Epithelial cell of proximal tubule (primary cell): ENCODE results near the gene PDCD2L. TPM values are rescaled to one million over a fixed set of nuclear protein-coding genes. Genes with fewer than 3 reads are reported as not detected.

Experiments used
- DNase-seq: peaks from one replicate; pipeline ENCODE4 v3.0.0-alpha.2; 2011; ENCODE audit warnings: low read depth
- H3K4me3 ChIP-seq: 2 replicates; pipeline ENCODE4 v1.5.1; 2011; ENCODE audit warnings: low read depth, mild to moderate bottlenecking, low read length
- total RNA-seq: library from RNA; depleted of rRNA; stranded (reverse); fragments of >200 nt; gene quantifications from 2 replicates; pipeline ENCODE4 v1.2.3, GENCODE V29; 2015
- TF ChIP-seq, protein P1 (sequence below): conservative IDR thresholded peaks from 2 replicates; pipeline ENCODE4 v1.5.1; 2012; ENCODE audit warnings: low read depth, mild to moderate bottlenecking, low read length

Gene PDCD2L
- total RNA-seq, 1 donor from 2014 or later = 16.4 TPM

DNA sequence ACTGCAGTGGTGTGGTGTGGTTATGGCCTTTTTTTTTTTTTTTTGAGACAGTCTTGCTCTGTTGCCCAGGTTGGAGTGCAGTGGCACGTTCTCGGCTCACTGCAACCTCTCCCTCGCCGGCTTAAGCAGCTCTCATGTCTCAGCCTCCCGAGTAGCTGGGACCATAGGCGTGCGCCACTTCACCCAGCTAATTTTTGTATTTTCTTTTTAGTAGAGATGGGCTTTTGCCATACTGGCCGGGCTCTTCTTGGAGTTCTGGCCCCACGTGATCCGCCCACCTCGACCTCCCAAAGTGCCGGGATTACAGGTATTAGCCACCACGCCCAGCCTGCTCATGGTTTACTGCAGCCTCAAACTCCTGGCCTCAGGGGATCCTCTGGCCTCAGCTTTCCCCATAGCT is 7.0 kb downstream of the PDCD2L start:
- DNase-seq = no peak
- TF ChIP-seq, protein P1, sequence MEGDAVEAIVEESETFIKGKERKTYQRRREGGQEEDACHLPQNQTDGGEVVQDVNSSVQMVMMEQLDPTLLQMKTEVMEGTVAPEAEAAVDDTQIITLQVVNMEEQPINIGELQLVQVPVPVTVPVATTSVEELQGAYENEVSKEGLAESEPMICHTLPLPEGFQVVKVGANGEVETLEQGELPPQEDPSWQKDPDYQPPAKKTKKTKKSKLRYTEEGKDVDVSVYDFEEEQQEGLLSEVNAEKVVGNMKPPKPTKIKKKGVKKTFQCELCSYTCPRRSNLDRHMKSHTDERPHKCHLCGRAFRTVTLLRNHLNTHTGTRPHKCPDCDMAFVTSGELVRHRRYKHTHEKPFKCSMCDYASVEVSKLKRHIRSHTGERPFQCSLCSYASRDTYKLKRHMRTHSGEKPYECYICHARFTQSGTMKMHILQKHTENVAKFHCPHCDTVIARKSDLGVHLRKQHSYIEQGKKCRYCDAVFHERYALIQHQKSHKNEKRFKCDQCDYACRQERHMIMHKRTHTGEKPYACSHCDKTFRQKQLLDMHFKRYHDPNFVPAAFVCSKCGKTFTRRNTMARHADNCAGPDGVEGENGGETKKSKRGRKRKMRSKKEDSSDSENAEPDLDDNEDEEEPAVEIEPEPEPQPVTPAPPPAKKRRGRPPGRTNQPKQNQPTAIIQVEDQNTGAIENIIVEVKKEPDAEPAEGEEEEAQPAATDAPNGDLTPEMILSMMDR = no peak
- H3K4me3 ChIP-seq = no peak overlapping the region

DNA sequence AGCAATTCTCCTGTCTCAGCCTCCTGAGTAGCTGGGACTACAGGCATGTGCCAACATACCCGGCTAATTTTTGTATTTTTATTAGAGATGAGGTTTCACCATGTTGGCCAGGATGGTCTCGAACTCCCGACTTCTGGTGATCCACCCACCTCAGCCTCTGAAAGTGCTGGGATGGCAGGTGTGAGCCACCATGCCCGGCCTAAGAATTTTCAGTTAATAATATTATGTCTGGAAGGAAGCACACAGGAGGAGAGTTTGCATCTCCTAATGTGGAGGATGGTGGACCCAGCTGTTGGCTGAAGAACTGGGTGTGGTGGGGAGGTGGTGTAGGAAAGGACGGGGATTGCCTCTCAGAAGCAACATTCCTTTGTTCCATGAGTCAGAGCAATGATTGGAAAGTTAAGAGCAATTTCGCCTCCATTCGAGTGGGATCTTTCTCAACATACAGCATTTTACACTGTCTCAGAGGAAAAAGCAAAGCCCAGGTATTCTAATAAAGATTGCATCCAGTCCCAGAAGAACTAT is 11.9 kb downstream of the PDCD2L start:
- DNase-seq = no peak
- H3K4me3 ChIP-seq = no peak overlapping the region
- TF ChIP-seq, protein P1 = no peak

DNA sequence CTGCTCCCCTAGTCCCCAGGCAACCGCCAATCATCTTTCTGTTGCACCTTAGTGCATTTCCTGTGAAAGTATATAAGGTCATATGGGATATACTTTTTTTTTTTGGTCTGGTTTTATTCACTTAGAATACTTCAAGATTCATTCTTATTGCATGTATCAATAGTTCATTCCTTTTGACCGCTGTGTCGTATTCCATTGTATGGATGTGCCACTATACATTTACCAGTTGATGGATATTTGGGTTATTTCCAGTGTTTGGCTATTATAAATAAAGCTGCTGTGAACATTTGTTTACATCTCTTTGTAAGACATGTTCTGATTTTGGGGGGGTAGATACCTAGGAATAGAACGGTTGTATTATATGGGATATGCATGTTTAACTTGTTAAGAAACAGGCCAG is 14.1 kb downstream of the PDCD2L start:
- DNase-seq = no peak
- TF ChIP-seq, protein P1 = no peak
- no peak overlapping the region for H3K4me3 ChIP-seq

DNA sequence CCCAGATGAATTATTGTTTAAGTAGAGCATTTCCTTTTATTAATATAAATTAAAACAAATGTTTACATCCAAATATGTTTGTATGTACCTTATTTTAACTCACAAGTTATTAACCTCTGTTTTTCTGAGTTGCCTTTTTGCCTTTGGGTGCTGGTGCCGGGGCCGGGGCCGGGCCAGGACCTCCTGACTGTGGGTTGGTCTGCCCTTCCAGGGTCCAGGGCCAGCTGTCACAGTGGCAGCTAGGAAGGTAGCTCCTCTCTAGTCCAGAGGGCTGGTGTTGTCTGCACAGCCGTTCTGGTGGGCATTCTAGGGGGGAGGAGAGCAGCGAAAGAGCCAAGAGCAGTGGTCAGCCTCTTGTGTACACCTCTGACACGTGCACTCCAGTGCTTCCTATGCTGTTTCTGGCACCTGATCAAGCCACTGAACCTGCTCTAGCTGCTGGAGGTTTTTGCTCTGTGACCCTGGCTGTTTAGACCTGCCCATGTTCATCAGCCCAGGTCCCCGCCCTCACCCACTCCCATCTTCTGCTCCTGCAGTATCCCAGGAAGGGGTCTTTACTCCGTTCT is 22.0 kb downstream of the PDCD2L start:
- no peak overlapping the region for H3K4me3 ChIP-seq
- DNase-seq = no peak
- TF ChIP-seq, protein P1 = no peak

DNA sequence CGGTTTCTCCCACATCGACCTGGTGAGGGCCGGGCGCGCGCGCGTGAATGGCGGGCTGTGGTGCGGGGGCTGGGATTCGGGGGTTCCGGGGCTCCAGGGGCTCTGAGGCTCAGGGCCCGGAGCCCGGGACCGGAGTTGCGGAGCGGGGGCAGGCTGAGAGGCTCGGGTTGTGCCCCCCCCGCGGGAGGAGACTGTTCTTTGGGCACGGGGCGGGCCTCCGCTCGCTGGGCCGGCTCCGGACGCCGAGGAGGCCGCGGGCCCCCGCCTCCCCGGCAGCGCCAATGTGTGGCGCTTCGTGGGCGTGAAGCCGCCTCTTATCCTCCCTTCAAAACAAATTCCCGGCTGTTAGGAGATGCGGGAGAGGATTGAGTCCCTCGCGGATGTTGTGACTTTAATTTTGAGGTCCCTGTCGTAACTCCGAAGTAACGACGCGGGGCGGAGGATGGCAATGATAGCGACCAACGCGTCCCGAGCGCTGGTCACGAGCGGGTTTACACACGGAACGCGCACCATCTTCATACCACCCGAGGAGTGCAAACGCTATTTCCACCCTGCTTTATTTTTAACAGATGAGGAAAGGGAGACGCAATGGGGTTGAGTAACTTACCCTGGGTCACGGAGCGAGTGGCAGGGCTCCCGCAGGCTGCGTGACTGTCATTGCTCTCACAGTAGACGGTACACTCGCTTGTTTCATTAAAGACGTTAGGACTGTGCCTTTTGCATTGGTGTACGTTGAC is 24.5 kb downstream of the PDCD2L start:
- H3K4me3 ChIP-seq = peak overlapping the region; percentile 76
- TF ChIP-seq, protein P1 = no peak
- DNase-seq = no peak

DNA sequence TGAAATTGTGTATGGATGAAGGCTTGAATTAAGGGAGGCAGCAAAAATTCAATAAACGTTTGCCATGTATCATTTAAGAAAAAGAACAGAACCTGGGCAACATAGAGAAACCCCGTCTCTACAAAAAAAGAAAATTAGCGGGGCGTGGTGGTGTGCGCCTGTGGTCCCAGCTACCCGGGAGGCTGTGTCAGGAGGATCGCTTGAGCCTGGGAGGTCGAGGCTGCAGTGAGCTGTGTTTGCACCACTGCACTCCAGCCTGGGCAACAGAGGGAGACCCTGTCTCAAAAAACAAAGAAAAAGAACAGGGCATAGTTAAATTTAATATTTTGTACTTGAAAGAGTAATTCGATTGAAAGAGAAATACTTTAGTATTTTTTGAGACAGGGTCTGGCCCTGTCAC is 25.4 kb downstream of the PDCD2L start:
- no peak for DNase-seq
- TF ChIP-seq, protein P1 = no peak
- peak overlapping the region; percentile 76 for H3K4me3 ChIP-seq
